SK-MEL-5 (cell line): ENCODE results near the gene GLOD5. TPM values are rescaled to one million over a fixed set of nuclear protein-coding genes. Genes with fewer than 3 reads are reported as not detected.
"Not testable (repeated sequence)": the region's sequence is repeated elsewhere in the genome, so short reads cannot be mapped to it uniquely, and the experiment has no call there.

ENCODE experiments used
- DNase-seq: peaks from one replicate; pipeline ENCODE4 v3.0.0-alpha.2; 2016; ENCODE audit warnings: low read depth, low spot score
- in situ Hi-C: cut with HindIII; loops from 2 replicates; pipeline ENCODE4 v1.10.0; 2016; ENCODE audit warnings: low sequenced_read_pairs, high pct_unique_total_duplicates, low pct_unique_long_range_greater_than_20kb
- small RNA-seq, 2 experiments: library from RNA; depleted of rRNA; stranded (forward); fragments of <200 nt; gene quantifications; one replicate each; pipeline ENCODE3, GENCODE V24; 2014
- total RNA-seq: library from RNA; depleted of rRNA; stranded (reverse); fragments of >200 nt; shearing (Covaris generic); gene quantifications from 2 replicates; pipeline ENCODE4 v1.2.3, GENCODE V29; 2014; rRNA removed

The GLOD5 gene
- total RNA-seq, 1 experiment from 2014 or later: not detected

- in situ Hi-C loops: no loop called here
- DNase-seq: no peak
Measured at GRCh38 chrX:48813644-48814043, 52.1 kb downstream of the GLOD5 start.

GRCh38 chrX:48814722-48815121 is 53.2 kb downstream of the GLOD5 start:
- DNase-seq: no peak
- in situ Hi-C loops: no loop called here

GRCh38 chrX:48815266-48815665 is 53.7 kb downstream of the GLOD5 start:
- in situ Hi-C loops: no loop called here
- no peak for DNase-seq

- in situ Hi-C loops: no loop called here
- no peak for DNase-seq
Measured at GRCh38 chrX:48816014-48816810, 54.7 kb downstream of the GLOD5 start.

GRCh38 chrX:48818098-48818497 is 56.6 kb downstream of the GLOD5 start:
- in situ Hi-C loops: no loop called here
- DNase-seq: no peak

- no peak for DNase-seq
- in situ Hi-C loops: no loop called here
Measured at GRCh38 chrX:48818866-48819265, 57.3 kb downstream of the GLOD5 start.

GRCh38 chrX:48819394-48819793 is 57.8 kb downstream of the GLOD5 start:
- in situ Hi-C loops, DNase-seq: not testable (repeated sequence)

- in situ Hi-C loops: no loop called here
- no peak for DNase-seq
Measured at GRCh38 chrX:48823053-48823452, 61.5 kb downstream of the GLOD5 start.

Small RNA genes within 50 kb of the gene (small RNA-seq; reads per million reads assigned to genes)
- gene RNU6-1056P: 0 reads per million in 2 experiments
- 0 reads per million in 2 experiments for gene RNU6-29P

Other genes starting within 250 kb of the GLOD5 start
- gene EBP, start 239.9 kb upstream of the GLOD5 start, total RNA-seq: 50.2 and 53.6 TPM in 2 replicates
- 3.3 and 4.7 TPM in 2 replicates for gene TBC1D25, start 222.0 kb upstream of the GLOD5 start, total RNA-seq
- 220 and 221 TPM in 2 replicates for gene RBM3, start 187.3 kb upstream of the GLOD5 start, total RNA-seq
- 46.8 and 50.4 TPM in 2 replicates for gene WDR13, start 164.3 kb upstream of the GLOD5 start, total RNA-seq
- gene WAS, start 77.9 kb upstream of the GLOD5 start, total RNA-seq: 0.42 TPM in 1 of 2 replicates, not detected in the other
- gene SUV39H1, start 65.0 kb upstream of the GLOD5 start, total RNA-seq: 6.5 and 6.9 TPM in 2 replicates
- not detected in 2 replicates for gene GATA1, start 24.8 kb downstream of the GLOD5 start, total RNA-seq
- gene HDAC6, start 40.3 kb downstream of the GLOD5 start, total RNA-seq: 21.7 and 24.6 TPM in 2 replicates
- 0.40 TPM in 1 of 2 replicates, not detected in the other for gene ERAS, start 64.8 kb downstream of the GLOD5 start, total RNA-seq
- gene PCSK1N, start 73.9 kb downstream of the GLOD5 start, total RNA-seq: 29.5 and 35.2 TPM in 2 replicates
- 34.9 and 39.7 TPM in 2 replicates for gene TIMM17B, start 136.0 kb downstream of the GLOD5 start, total RNA-seq
- 50.3 and 72.2 TPM in 2 replicates for gene PQBP1, start 136.2 kb downstream of the GLOD5 start, total RNA-seq
- 27.9 and 31.0 TPM in 2 replicates for gene SLC35A2, start 149.9 kb downstream of the GLOD5 start, total RNA-seq
- gene PIM2, start 157.3 kb downstream of the GLOD5 start, total RNA-seq: 8.6 and 9.8 TPM in 2 replicates
- gene OTUD5, start 195.9 kb downstream of the GLOD5 start, total RNA-seq: 22.7 and 26.2 TPM in 2 replicates
- gene KCND1, start 210.1 kb downstream of the GLOD5 start, total RNA-seq: 0.13 and 0.24 TPM in 2 replicates
- gene GRIPAP1, start 240.5 kb downstream of the GLOD5 start, total RNA-seq: 16.6 and 17.0 TPM in 2 replicates